Kidney (tissue), 14 donors: Measurements from ENCODE around the gene GIPC2. TPM values are rescaled to one million over a fixed set of nuclear protein-coding genes. Genes with fewer than 3 reads are reported as not detected.

Experiments used
- DNase-seq, 5 donors: peaks; one replicate each; pipeline ENCODE4 v3.0.0-alpha.2; 2013 to 2020
- FAIRE-seq: peaks from 2 replicates; lab custom pipeline; 2012; peaks lifted over from hg19 to GRCh38; lab: Jason Lieb, UNC
- H3K27ac ChIP-seq, 2 donors: one replicate each; pipeline ENCODE4 v1.7.0; 2013; ENCODE audit warnings: low read depth in 2 of 2, low read length in 2 of 2, inconsistent platforms in 1 of 2
- H3K27me3 ChIP-seq: one replicate; pipeline ENCODE4 v1.7.1; 2013; ENCODE audit warnings: low read length, inconsistent platforms; ENCODE audit not compliant: control insufficient read depth, insufficient read depth
- H3K36me3 ChIP-seq, 3 donors: one replicate each; pipeline versions ENCODE4 v1.7.0 to v1.7.1; 2013; ENCODE audit warnings: low read length in 3 of 3, control low read depth in 1 of 3, inconsistent platforms in 1 of 3; ENCODE audit not compliant: insufficient read depth in 3 of 3, control insufficient read depth in 2 of 3
- H3K4me1 ChIP-seq, 3 donors: one replicate each; pipeline versions ENCODE4 v1.7.0 to v1.7.1; 2013; ENCODE audit warnings: low read length in 3 of 3, inconsistent platforms in 1 of 3, low read depth in 1 of 3; ENCODE audit not compliant: control insufficient read depth in 2 of 3, insufficient read depth in 2 of 3
- H3K4me3 ChIP-seq, 3 donors: one replicate each; pipeline versions ENCODE4 v1.7.0 to v1.8.1; 2013; ENCODE audit warnings: low read length in 3 of 3, control low read depth in 1 of 3, inconsistent platforms in 1 of 3
- H3K9ac ChIP-seq, 3 donors: one replicate each; pipeline versions ENCODE4 v1.7.0 to v1.7.1; 2013; ENCODE audit warnings: low read length in 3 of 3, control low read depth in 1 of 3, inconsistent platforms in 1 of 3
- H3K9me3 ChIP-seq, 3 donors: one replicate each; pipeline versions ENCODE4 v1.7.0 to v1.7.1; 2013; ENCODE audit warnings: low read length in 3 of 3, control low read depth in 1 of 3, inconsistent platforms in 1 of 3; ENCODE audit not compliant: control insufficient read depth in 2 of 3, insufficient read depth in 1 of 3
- CTCF ChIP-seq: IDR thresholded peaks from 3 replicates; pipeline ENCODE4 v1.5.1; 2012; ENCODE audit warnings: mild to moderate bottlenecking, moderate library complexity, borderline replicate concordance; ENCODE audit not compliant: insufficient read depth; ENCODE audit errors: extremely low read depth
- intact Hi-C: fragments of 100-400 bp; cut with DNase I; formaldehyde crosslinking; loops from one replicate; pipeline ENCODE4 v1.11.1; 2022
- polyA plus RNA-seq: library from polyadenylated mRNA; stranded (reverse); fragments of 350-450 nt; fragmentation: Illumina TruSeq; extraction: RNeasy Lipid Tissue Mini Kit (QIAGEN cat#74804); gene quantifications from one replicate; pipeline ENCODE4 v1.2.3, GENCODE V29; 2014; ENCODE audit warnings: low read depth, low replicate concordance; ENCODE audit not compliant: insufficient read depth
- total RNA-seq: library from RNA; stranded (reverse); fragmentation: NEBNext Ultra II Directional; extraction: Animal tissue kit (Norgen Biotek cat#: 25700); gene quantifications from one replicate; pipeline ENCODE4 v1.2.1, GENCODE V29; 2021
- donor health status: control.
- donor health status: control.
- donor health status: control.
- donor health status: control.
- donor health status: control.
- donor health status: DM: yes; HTN: yes; CAD: no.
- donor health status: Normal renal cell carcinoma (clear cell type).

The GIPC2 gene
- total and polyA plus RNA-seq, 2 donors from 2014 or later = 10.7 to 20.3 TPM

GRCh38 chr1:78155121-78155520 lies 109.4 kb downstream of the GIPC2 start:
- Histone ChIP-seq H3K4me3 (no peak overlapping the region), H3K36me3 (no peaks in the 10 kb centered on the region), H3K9ac (no peak overlapping the region), H3K27ac (no peak overlapping the region), H3K9me3 (no peaks in the 10 kb centered on the region), H3K4me1 (no peaks in the 10 kb centered on the region), H3K27me3 (no peaks in the 10 kb centered on the region)
- no peak for TF ChIP-seq CTCF
- DNase-seq (peak in 1 of 5 donors; percentile 7), FAIRE-seq (no peak)
- intact Hi-C loops = no loop called here

GRCh38 chr1:78156805-78157521 lies 111.2 kb downstream of the GIPC2 start:
- Histone ChIP-seq H3K27me3 (no peaks in the 10 kb centered on the region), H3K4me3 (no peak overlapping the region), H3K4me1 (no peaks in the 10 kb centered on the region), H3K27ac (no peak overlapping the region), H3K36me3 (no peaks in the 10 kb centered on the region), H3K9me3 (no peaks in the 10 kb centered on the region), H3K9ac (no peak overlapping the region)
- FAIRE-seq = no peak
- intact Hi-C loops = no loop called here
- no peak for TF ChIP-seq CTCF
- DNase-seq = no peak

GRCh38 chr1:78165816-78166215 lies 120.0 kb downstream of the GIPC2 start:
- no peak for DNase-seq
- Histone ChIP-seq H3K27ac (no peak overlapping the region), H3K36me3 (no peaks in the 10 kb centered on the region), H3K4me1 (no peaks in the 10 kb centered on the region), H3K9ac (no peak overlapping the region), H3K27me3 (no peaks in the 10 kb centered on the region), H3K4me3 (no peak overlapping the region), H3K9me3 (no peaks in the 10 kb centered on the region)
- FAIRE-seq = no peak
- no peak for TF ChIP-seq CTCF
- intact Hi-C loops = no loop called here
